Measurements from ENCODE around the gene MAGEC3.
"Not testable (repeated sequence)": the region's sequence is repeated elsewhere in the genome, so short reads cannot be mapped to it uniquely, and the experiment has no call there.

Gene MAGEC3, protein sequence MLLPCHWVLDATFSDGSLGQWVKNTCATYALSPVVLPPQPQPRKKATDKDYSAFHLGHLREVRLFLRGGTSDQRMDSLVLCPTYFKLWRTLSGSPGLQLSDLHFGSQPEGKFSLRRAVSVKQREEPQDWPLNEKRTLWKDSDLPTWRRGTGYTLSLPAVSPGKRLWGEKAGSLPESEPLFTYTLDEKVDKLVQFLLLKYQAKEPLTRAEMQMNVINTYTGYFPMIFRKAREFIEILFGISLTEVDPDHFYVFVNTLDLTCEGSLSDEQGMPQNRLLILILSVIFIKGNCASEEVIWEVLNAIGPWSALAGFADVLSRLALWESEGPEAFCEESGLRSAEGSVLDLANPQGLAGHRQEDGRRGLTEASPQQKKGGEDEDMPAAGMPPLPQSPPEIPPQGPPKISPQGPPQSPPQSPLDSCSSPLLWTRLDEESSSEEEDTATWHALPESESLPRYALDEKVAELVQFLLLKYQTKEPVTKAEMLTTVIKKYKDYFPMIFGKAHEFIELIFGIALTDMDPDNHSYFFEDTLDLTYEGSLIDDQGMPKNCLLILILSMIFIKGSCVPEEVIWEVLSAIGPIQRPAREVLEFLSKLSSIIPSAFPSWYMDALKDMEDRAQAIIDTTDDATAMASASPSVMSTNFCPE

DNA sequence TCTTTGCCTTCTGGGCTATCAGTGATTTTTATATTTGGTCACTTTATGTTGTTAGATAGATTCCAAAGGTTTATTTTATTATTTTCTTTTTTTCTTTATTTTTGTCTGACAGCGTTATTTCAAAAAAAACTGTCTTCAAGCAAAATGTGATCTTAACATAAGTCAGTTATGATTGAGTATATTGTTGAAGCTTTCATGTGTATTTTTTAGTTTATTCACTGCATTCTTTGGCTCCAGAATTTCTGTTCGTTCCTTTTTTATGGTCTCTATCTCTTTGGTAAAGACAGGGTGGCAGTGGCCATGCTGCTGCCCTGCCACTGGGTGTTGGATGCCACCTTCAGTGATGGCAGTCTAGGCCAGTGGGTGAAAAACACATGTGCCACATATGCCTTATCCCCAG, at the start of gene MAGEC3:
TSS of gene MAGEC3 (plus strand) at position 301 of the 400 bp plus-strand sequence. CDS start at position 301, 0 bp downstream.
- no peak for DNase-seq (ENCODE audit: low read depth)
- H3K4me3 ChIP-seq (ENCODE audit: low read depth, low read length): no peak within 1 kb of the TSS

DNA sequence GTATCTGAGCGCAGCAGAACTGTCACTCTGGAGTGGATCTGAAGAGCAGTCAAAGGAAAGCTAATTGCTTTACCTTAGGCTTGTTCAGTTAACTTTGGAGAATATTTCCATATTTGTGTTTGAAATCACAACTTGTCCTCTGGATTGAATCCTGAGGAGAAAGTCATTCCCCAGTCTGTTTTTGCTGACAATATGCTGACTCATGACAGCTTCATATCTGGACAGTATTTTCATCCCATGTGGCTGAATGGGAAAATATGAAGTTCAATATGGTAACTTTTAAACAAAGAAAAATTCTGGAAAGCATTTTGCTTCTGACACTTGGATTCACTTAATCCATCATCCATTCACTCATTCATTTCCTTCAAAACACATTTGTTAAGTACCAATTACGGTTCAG, 46.3 kb upstream of the MAGEC3 start:
- no peak for DNase-seq (ENCODE audit: low read depth)

DNA sequence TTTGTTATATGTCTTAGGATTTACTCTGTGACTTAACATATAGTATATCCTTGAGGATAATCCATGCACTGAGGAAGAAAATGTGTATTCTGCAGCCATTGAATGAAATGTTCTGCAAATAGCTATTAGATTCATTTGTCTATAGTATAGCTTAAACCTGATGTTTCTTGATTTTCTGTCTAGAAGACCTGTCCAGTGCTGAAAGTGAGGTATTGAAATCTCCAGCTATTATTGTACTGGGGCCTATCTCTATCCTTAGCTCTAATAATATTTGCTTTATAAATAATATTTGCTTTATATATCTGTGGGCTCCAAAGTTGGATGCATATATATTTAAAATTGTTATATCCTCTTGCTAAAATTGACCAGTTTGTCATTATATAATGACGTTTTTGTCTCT, 26.7 kb upstream of the MAGEC3 start:
- H3K4me3 ChIP-seq (ENCODE audit: low read depth, low read length): no peak overlapping the region
- DNase-seq (ENCODE audit: low read depth): no peak

More for the DNA sequence above, 46.3 kb upstream of the MAGEC3 start:
- H3K4me3 ChIP-seq (ENCODE audit: low read depth, low read length): no peak overlapping the region

DNA sequence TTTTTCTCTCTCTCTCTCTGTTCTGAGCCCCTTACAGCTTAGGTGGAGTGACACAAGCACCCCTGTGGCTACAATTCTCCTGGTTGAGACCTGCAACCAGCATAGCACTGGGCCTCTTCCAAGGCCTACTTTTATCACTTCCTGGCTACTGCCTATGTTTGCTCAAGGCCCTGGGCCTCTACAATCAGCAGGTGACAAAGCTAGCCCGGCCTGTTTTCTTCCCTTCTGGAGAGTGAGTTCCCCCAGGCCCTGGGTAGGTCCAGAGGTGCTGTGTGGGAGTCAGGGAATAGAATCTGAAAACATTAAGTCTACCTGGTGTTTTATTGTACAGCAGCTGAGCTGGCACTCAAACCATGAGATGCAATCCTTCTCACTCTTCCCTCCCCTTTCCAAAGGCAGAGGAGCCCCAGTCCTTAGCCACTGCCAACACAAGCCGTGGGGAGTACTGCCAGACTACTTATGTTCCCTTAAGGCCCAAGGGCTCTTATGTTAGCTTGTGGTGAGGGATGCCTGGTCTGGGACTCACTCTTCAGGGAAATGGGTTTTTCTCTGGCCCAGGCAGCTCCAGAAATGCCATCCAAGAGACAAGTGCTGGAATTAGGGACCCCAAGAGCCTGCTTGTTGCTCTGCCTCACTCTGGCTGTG, 23.8 kb upstream of the MAGEC3 start:
- no peak overlapping the region for H3K4me3 ChIP-seq (ENCODE audit: low read depth, low read length)
- DNase-seq (ENCODE audit: low read depth): no peak

DNA sequence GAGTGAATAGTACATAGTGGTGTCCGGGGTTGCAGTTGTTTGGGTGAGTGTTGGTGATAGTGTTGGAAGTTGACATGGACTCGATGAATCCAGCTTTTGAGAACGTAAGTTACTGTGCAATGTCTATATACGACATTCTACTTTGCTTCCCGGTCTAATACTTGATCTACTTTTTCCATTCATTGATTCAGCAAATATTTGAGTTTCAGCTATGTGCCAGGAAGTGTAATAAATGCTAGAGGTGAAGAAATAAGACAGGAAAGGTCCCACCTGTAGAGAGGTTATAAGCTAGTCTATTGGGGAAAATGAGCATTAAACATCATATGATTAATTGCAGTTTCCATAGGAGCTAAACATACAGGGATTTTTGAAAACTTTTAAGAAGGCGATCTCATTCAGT, 22.2 kb upstream of the MAGEC3 start:
- no peak overlapping the region for H3K4me3 ChIP-seq (ENCODE audit: low read depth, low read length)
- DNase-seq (ENCODE audit: low read depth): no peak

DNA sequence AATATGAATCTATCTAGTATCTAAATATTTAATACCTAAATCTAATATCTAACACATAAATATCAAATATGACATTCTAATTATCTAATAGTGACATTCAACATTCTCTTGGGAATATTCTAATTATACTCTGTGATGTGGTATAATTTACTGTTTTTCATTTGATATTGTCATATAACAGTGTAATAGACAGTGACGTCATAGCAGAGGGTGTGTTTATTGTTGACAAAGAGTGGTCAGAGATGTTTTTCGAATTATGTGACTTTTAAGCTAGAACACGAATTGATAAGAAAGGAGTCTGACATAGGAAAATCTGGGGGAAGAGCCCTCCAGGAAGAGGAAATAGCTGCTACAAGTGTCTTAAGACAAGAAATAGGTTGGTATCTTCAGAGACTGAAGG, 5.9 kb upstream of the MAGEC3 start:
- no peak for DNase-seq (ENCODE audit: low read depth)

DNA sequence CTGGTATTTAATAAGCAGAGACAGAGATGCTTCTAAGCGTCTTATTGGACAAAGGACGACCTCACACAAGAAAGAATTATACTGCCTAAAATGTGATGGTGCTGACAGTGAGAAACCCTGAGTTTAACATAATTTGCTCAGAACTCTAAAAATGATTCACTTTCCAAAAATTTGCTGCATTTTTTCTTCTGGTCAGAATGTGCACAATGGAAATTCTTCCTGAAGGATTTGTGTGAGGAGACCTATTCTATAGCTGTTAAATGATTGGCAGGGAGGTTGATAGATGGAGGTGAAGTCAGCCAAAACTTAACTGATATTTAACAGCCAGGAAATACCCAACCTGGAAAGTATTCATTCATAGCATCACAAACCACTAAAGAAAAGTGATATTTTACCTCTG, 1.7 kb downstream of the MAGEC3 start:
- no peak overlapping the region for H3K4me3 ChIP-seq (ENCODE audit: low read depth, low read length)
- DNase-seq (ENCODE audit: low read depth): no peak

More for the DNA sequence above, 5.9 kb upstream of the MAGEC3 start:
- H3K4me3 ChIP-seq (ENCODE audit: low read depth, low read length): no peak overlapping the region

DNA sequence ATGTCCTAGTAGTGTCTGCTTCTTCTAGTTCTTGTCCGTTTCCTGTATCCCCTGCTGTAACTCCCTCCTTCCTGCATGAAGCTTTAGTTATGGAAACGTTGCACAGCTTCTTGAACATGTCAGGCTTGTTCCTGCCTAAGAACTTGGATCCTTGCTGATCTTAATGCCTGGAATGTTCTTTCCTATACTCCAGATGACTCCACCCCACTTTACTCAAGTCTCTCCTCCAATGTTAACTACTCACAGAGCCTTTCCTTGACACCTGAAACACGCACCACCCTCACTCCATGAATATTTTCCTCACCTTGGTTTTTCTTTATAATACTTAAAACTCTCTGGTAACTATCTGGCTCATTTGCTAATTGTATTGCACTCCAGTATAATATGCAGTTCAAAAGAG, 19.4 kb downstream of the MAGEC3 start:
- DNase-seq (ENCODE audit: low read depth): no peak

DNA sequence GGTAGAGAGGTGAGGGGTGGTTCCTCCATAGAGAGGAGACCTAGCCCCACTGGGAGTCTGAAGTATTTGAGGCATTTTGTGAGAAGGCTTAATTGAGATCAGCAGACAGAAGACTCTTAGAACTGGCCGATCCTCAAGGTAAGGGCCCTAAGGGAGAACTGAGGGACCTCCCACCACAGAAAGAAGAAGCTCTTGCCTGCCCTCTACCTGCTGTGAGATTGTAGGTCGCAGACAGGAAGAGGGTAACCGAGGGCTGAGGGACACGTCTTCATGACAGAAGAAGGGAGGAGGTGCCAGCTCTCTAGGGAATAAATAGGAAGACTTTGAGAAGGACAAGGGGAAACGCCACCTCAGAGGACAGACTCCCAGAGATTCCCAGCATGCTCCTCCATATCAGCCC, 41.5 kb downstream of the MAGEC3 start:
- DNase-seq (ENCODE audit: low read depth): no peak
- H3K4me3 ChIP-seq (ENCODE audit: low read depth, low read length): no peak overlapping the region

More for the DNA sequence above, 19.4 kb downstream of the MAGEC3 start:
- H3K4me3 ChIP-seq (ENCODE audit: low read depth, low read length): no peak overlapping the region

DNA sequence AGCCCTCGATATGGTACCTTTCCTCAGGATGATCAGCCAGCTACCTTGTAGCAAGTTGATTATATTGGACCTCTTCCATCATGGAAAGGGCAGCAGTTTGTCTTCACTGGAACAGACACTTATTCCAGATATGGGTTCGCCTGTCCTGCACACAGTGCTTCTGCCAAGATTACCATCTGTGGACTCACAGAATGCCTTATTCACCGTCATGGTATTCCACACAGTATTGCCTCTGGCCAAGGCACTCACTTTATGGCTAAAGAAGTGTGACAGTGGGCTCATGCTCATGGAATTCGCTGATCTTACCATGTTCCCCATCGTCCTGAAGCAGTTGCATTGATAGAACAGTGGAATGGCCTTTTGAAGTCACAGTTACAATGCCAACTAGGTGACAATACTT, 50.7 kb downstream of the MAGEC3 start:
- not testable (repeated sequence) for DNase-seq (ENCODE audit: low read depth); H3K4me3 ChIP-seq (ENCODE audit: low read depth, low read length)

DNA sequence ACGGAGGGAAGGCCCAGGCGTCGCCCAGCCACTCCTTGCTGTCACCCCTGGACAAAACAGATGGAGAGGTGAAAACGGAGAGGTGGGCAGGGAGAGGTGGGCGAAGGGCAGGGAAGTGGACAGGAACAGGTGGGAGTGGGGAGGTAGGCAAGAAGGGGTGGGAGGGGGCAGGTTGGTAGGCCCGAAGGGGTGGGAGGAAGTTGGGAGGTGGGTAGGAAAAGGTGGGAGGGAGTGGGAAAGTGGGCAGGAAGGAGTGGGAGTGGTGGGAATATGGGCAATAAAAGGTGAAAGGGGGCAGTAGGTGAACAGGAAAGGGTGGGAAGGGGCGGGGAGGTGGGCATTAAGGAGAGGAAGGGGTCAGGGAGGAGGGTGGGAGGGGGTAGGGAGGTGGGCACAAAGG, 56.6 kb downstream of the MAGEC3 start:
- no peak for DNase-seq (ENCODE audit: low read depth)

DNA sequence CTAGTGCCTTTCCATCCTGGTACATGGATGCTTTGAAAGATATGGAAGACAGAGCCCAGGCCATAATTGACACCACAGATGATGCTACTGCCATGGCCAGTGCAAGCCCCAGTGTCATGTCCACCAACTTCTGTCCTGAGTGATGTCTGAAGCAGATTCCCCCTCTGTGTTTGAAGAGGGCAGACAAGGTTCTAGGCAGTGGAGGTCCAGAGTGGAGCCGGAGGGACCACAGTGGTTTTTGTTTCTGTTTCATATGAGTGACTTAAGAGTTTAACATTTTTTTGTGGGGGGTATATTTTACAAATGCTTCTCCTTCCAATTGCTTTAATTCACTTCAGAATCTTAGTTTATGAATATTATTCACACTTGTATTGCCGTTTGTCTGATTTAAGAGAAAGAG, 59.6 kb downstream of the MAGEC3 start:
- no peak overlapping the region for H3K4me3 ChIP-seq (ENCODE audit: low read depth, low read length)
- DNase-seq (ENCODE audit: low read depth): no peak

More for the DNA sequence above, 56.6 kb downstream of the MAGEC3 start:
- no peak overlapping the region for H3K4me3 ChIP-seq (ENCODE audit: low read depth, low read length)

DNA sequence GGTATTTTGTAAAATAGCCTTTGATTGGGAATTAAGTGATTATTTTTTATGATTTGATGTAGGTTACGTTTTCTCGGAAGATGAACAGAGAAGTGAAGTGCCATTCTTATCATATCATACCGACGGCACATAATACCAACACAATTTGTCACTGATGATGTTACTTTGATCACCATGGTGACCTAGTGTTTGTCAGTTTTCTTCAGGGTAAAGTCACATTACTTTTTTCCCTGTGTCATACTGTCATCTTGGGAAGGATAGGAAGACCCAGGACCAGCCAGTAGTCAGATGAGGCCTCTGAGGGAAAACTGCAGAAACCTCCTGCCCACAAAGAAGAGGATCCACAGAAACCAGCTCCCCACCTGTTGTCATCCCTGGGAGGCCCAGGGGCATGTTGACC, 64.2 kb downstream of the MAGEC3 start:
- DNase-seq (ENCODE audit: low read depth): no peak
- H3K4me3 ChIP-seq (ENCODE audit: low read depth, low read length): no peak overlapping the region

DNA sequence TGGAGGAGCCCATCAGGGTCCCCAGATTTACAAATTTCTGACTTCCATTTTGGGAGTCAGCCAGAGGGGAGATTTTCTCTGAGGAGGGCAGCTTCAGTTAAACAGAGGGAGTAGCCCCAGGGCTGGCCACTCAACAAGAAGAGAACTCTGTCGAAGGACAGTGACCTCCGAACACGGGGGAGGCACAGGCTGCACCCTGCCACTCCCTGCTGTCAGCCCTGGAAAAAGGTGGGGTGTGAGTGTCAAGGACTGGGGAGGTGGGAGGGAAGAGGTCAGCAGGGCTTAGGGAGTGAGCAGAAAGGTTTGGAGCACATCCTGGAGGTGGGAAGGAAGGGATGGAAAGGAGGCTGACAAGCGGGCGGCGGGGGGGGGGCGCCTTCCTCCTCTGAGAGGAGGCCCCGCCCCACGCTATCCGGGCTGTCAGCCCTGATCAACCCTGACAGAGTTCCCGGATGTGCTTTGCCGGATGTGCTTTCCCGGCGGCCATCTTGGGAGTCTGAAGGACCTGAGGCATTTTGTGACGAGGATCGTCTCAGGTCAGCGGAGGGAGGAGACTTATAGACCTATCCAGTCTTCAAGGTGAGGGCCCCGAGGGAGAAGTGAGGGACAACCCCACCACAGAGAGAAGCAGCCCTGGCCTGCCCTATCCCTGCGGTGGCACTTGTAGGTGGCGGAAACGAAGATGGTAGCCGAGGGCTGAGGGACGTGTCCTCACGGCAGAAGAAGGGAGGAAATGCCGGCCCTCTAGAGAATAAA, 65.5 kb downstream of the MAGEC3 start, which contains the start of gene MAGEC1:
TSS of gene MAGEC1 (plus strand) at position 495 of the 756 bp plus-strand sequence. CDS start 1,179 bp downstream, outside the sequence.
- H3K4me3 ChIP-seq (ENCODE audit: low read depth, low read length): no peak within 1 kb of the TSS
- DNase-seq (ENCODE audit: low read depth): no peak

DNA sequence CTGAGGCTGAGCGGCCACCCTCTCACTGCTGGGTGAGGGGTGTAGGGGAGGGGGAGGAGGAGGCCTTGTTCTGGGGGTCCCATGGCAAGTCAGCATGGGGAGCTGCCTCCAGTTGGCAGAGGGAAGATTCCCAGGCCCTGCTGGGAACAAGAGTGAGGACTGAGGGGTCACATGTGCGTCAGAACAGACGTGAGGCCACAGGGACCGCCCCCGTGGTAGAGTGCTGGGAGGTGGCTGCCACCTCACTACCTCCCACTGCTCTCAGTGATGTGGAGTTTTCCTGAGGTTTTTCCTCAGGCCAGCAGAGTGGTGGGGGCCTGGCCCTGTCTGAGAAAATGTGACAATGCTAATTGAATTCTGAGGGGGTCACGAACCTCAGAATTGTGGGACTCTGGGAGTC, 66.1 kb downstream of the MAGEC3 start:
- H3K4me3 ChIP-seq (ENCODE audit: low read depth, low read length): no peak overlapping the region
- DNase-seq (ENCODE audit: low read depth): no peak

DNA sequence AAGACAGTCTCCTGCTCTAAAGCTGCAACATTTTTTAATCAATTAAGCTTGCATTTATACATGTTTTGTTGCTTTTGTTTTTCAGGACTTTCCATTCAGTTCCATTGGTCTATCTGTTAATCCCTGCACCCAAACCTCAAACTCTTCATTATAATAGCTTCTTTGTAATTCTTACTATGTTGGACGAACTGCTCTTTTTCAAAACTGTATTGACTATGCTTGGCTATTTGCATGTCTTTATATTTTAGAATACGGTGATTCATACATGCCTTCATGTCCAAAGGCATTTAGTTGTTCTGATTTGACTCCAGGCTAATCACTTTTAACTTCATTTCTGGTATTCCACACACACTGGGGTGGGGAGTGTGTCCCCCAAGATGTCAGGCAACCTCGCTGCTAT, 79.7 kb downstream of the MAGEC3 start:
- H3K4me3 ChIP-seq (ENCODE audit: low read depth, low read length): no peak overlapping the region

DNA sequence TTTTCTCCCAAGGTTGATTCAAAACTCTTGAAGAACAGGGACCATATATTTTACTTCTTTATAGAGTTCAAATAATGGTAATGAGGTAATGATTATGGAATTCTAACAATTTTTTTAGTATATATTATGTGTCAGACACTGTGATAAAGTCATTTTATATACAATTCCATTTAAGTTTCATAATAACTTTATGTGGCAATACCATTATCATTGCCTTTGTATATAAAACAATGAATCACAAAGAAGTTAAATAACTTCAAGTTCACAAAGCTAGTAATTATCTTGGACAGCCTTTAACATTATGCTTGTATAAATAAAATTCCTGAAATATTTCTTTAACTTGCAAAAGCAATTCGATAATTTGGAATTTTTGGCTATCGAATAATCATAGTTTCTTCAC, 86.2 kb downstream of the MAGEC3 start:
- DNase-seq (ENCODE audit: low read depth): no peak
- no peak overlapping the region for H3K4me3 ChIP-seq (ENCODE audit: low read depth, low read length)

More for the DNA sequence above, 79.7 kb downstream of the MAGEC3 start:
- DNase-seq (ENCODE audit: low read depth): no peak

DNA sequence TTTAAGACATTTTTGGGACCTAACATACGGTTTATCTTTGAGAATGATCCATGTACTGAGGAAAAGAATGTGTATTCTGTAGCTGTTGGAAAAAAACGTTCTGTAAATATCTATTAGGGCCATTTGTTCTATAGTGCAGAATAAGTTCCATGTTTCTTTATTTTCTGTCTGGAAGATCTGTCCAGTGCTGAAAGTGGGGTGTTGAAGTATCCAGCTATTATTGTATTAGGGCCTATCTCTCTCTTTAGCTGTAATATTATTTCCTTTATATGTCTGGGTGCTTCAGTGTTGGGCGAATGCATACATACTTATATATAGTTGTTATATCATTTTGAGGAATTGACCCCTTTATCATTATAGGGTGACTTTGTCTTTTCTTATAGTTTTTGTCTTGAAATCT, 90.3 kb downstream of the MAGEC3 start:
- DNase-seq (ENCODE audit: low read depth): no peak
- H3K4me3 ChIP-seq (ENCODE audit: low read depth, low read length): no peak overlapping the region

DNA sequence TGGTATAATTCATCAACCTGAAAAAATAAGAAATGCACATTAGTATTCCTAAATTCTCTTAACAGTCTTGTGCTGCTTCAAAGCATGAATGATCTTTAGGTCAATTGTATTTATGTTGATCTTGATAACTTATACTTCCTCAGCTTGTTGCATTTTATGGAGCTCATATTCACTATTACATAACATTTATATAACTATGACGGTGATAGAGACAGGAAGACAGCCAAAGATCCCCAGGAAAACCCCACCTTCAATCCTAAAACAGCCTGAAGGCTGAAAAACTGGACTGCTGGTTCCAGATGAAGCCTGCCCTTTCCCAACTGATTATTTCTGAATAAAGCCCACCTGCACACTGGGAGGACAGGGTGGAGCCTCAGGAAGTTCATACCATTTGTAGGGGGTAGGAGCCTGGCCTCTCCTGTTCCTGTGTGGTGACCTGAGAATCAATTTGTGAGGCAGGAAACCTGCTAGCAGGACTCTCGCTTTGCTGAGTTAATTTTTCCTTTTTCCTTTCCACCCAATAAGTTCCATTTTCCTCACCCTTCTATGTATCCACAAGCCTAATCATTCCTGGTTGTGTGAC, 96.0 kb downstream of the MAGEC3 start:
- no peak for DNase-seq (ENCODE audit: low read depth)
- H3K4me3 ChIP-seq (ENCODE audit: low read depth, low read length): no peak overlapping the region
